K562 (cell line): ENCODE data around the gene SKIC8. TPM values are rescaled to one million over a fixed set of nuclear protein-coding genes. Genes with fewer than 3 reads are reported as not detected.

Source experiments
- AFF4 ChIP-seq: sonication (generic); formaldehyde crosslinking; IDR thresholded peaks from 2 replicates; pipeline ENCODE4 v1.8.0; 2023; ENCODE audit warnings: mild to moderate bottlenecking, missing genetic modification reagents
- CBFB ChIP-seq: sonication (generic); formaldehyde crosslinking; IDR thresholded peaks from 2 replicates; pipeline ENCODE4 v1.4.0; 2020; ENCODE audit warnings: mild to moderate bottlenecking, missing genetic modification reagents
- CHD2 ChIP-seq: IDR thresholded peaks from 2 replicates; pipeline ENCODE4 v1.6.1; 2011; ENCODE audit warnings: low read depth, low read length
- DDX20 ChIP-seq: fragments of 450-650 bp; IDR thresholded peaks from 2 replicates; pipeline ENCODE4 v1.6.1; 2016; ENCODE audit warnings: missing genetic modification characterization, low read depth, mild to moderate bottlenecking, missing compliant biosample characterization, moderate library complexity
- EP300 ChIP-seq: IDR thresholded peaks from 2 replicates; pipeline ENCODE4 v1.6.1; 2012; ENCODE audit warnings: low read length, improper control_type of control experiment
- ZBTB11 ChIP-seq, 3 experiments: fragments of 200-800 bp in 1 of 3; fragments of 250-450 bp in 1 of 3; fragments of 450-650 bp in 1 of 3; sonication (Bioruptor Pico) in 1 of 3; sonication (Bioruptor generic) in 1 of 3; formaldehyde crosslinking in 1 of 3; IDR thresholded peaks; 2 replicates each; pipeline versions ENCODE4 v1.6.1 to v1.8.0; 2016 to 2022; ENCODE audit warnings: mild to moderate bottlenecking in 2 of 3, missing genetic modification characterization in 2 of 3, missing compliant biosample characterization in 1 of 3, moderate library complexity in 1 of 3
- ZFP91 ChIP-seq: sonication (generic); formaldehyde crosslinking; IDR thresholded peaks from 2 replicates; pipeline ENCODE4 v1.8.0; 2022; ENCODE audit warnings: mild to moderate bottlenecking, missing genetic modification reagents
- ZNF263 ChIP-seq: sonication (generic); formaldehyde crosslinking; IDR thresholded peaks from 2 replicates; pipeline ENCODE4 v1.8.0; 2022; ENCODE audit warnings: mild to moderate bottlenecking, missing genetic modification reagents, borderline replicate concordance
- ZNF75A ChIP-seq: fragments of 450-650 bp; formaldehyde crosslinking; IDR thresholded peaks from 2 replicates; pipeline ENCODE4 v1.4.0; 2020; ENCODE audit warnings: mild to moderate bottlenecking
- ZNF764 ChIP-seq: fragments of 250-450 bp; sonication (Bioruptor Pico); IDR thresholded peaks from 2 replicates; pipeline ENCODE4 v1.4.0; 2020; ENCODE audit warnings: low read depth, mild to moderate bottlenecking, moderate library complexity
- polyA plus RNA-seq, 8 experiments: library from polyadenylated mRNA; depleted of rRNA in 4 of 8; stranded (reverse) in 5 of 8; unstranded in 3 of 8; fragments of >200 nt; fragmentation: Nextera tagmentation in 2 of 8; fragmentation: Illumina TruSeq in 1 of 8; extraction: Ambion mirVana in 2 of 8; extraction: Trizol in 1 of 8; gene quantifications; 2 replicates each; pipeline versions ENCODE4 v1.2.1 to v1.2.3, GENCODE V29; 2011 to 2014; ENCODE audit warnings: inconsistent platforms in 1 of 8, missing spikeins in 1 of 8
- total RNA-seq, 7 experiments: library from RNA; depleted of rRNA in 6 of 7; stranded (reverse); fragments of >200 nt in 6 of 7; fragmentation: Illumina TruSeq in 2 of 7; extraction: Trizol in 2 of 7; gene quantifications; 2 replicates each; pipeline versions ENCODE4 v1.2.1 to v1.2.3, GENCODE V29; 2011 to 2021; ENCODE audit warnings: low replicate concordance in 1 of 7

SKIC8 gene
- total and polyA plus RNA-seq, 9 of the 15 experiments (the other 6 are each of a cell fraction or from before 2014, with no cell fraction given), result 79.5 to 389 (median 146) TPM

- no peak for TF ChIP-seq ZFP91
- TF ChIP-seq ZBTB11 (CRISPR knock-in tag; IDR thresholded peaks at IDR 0.05), result no peak
- TF ChIP-seq CBFB (CRISPR knock-in tag), result no peak
- TF ChIP-seq ZNF764 (CRISPR knock-in tag), result no peak
- TF ChIP-seq AFF4 (CRISPR knock-in tag), result no peak
- TF ChIP-seq ZNF75A (CRISPR knock-in tag), result no peak
- TF ChIP-seq DDX20 (tag), result no peak
- no peak for TF ChIP-seq EP300
- TF ChIP-seq ZNF263 (CRISPR knock-in tag), result no peak
- TF ChIP-seq CHD2, result no peak
Observed at GRCh38 chr15:78237146-78237545, 62.3 kb downstream of the SKIC8 start (continued).
